B cell (primary cell): ENCODE results near the gene SEMA4D. TPM values are rescaled to one million over a fixed set of nuclear protein-coding genes. Genes with fewer than 3 reads are reported as not detected.

ENCODE experiments used
- ATAC-seq: fragments of 200-7000 bp; cut with Tn5 transposase; one replicate; pipeline ENCODE4 v1.10.0; 2021; ENCODE audit warnings: low read depth, mild to moderate bottlenecking, moderate number of reproducible peaks, moderate library complexity
- CTCF ChIA-PET: fragments of 350-600 bp; sonication (Branson Sonifier 250); formaldehyde crosslinking; loops from one replicate; lab custom pipeline; 2021; ENCODE audit warnings: antibody characterized with exemption, inconsistent platforms; lab: Charles Lee
- POLR2A ChIA-PET: fragments of 350-600 bp; sonication (Branson Sonifier 250); formaldehyde crosslinking; loops from one replicate; lab custom pipeline; 2021; ENCODE audit warnings: antibody characterized with exemption; lab: Charles Lee
- DNase-seq: peaks from one replicate; pipeline ENCODE4 v3.0.0; 2013
- H2AFZ ChIP-seq: 2 replicates; pipeline ENCODE4 v1.6.1; 2012; ENCODE audit warnings: mild to moderate bottlenecking, low read depth, low read length; ENCODE audit not compliant: insufficient read depth, poor library complexity, severe bottlenecking
- H3K27ac ChIP-seq, 2 donors: 1 replicate in 1 of 2; 2 replicates in 1 of 2; pipeline ENCODE4 v1.5.1; 2012 to 2013; ENCODE audit warnings: low read length in 2 of 2, mild to moderate bottlenecking in 2 of 2, moderate library complexity in 1 of 2
- H3K27me3 ChIP-seq, 4 experiments: fragments of 200-600 bp in 1 of 4; sonication (generic) in 1 of 4; replicated peaks in 1 of 4; 1 replicate in 2 of 4; 2 replicates in 2 of 4; pipeline versions ENCODE4 v1.6.1 to v1.7.0; 2013 to 2016; ENCODE audit warnings: low read length in 3 of 4, mild to moderate bottlenecking in 2 of 4, mixed read lengths in 1 of 4, moderate library complexity in 1 of 4; ENCODE audit not compliant: insufficient read depth in 4 of 4, control insufficient read depth in 3 of 4; ENCODE audit errors: control extremely low read depth in 1 of 4
- H3K36me3 ChIP-seq, 2 experiments: replicated peaks in 1 of 2; 1 replicate in 1 of 2; 2 replicates in 1 of 2; pipeline versions ENCODE4 v1.6.1 to v1.7.1; 2013; ENCODE audit warnings: low read length in 1 of 2; ENCODE audit not compliant: insufficient read depth in 2 of 2, control insufficient read depth in 1 of 2; ENCODE audit errors: control extremely low read depth in 1 of 2, extremely low read depth in 1 of 2
- H3K4me1 ChIP-seq, 2 donors: fragments of 200-600 bp in 1 of 2; sonication (generic) in 1 of 2; 1 replicate in 1 of 2; 2 replicates in 1 of 2; pipeline versions ENCODE4 v1.5.1 to v1.6.1; 2013 to 2017; ENCODE audit warnings: low read length in 2 of 2; ENCODE audit not compliant: control insufficient read depth in 2 of 2, insufficient read depth in 2 of 2
- H3K4me2 ChIP-seq: replicated peaks from 2 replicates; pipeline ENCODE3; 2012; ENCODE audit warnings: mild to moderate bottlenecking, low read depth, low read length; ENCODE audit not compliant: poor library complexity, severe bottlenecking
- H3K4me3 ChIP-seq, 5 experiments: fragments of 200-600 bp in 1 of 5; sonication (generic) in 1 of 5; 1 replicate in 3 of 5; 2 replicates in 2 of 5; pipeline versions ENCODE4 v1.5.1 to v1.7.0; 2011 to 2016; ENCODE audit warnings: low read length in 4 of 5, mild to moderate bottlenecking in 4 of 5, low read depth in 2 of 5, control low read depth in 1 of 5, moderate library complexity in 1 of 5; ENCODE audit not compliant: insufficient read depth in 1 of 5; ENCODE audit errors: control extremely low read depth in 1 of 5, extremely low read depth in 1 of 5
- H3K79me2 ChIP-seq: fragments of 200-600 bp; sonication (generic); one replicate; pipeline ENCODE4 v1.6.0; 2016; ENCODE audit warnings: low read length; ENCODE audit not compliant: control insufficient read depth, insufficient read depth
- H3K9ac ChIP-seq: fragments of 200-600 bp; sonication (generic); 2 replicates; pipeline ENCODE4 v1.6.1; 2017; ENCODE audit warnings: mild to moderate bottlenecking, low read length, moderate library complexity
- H3K9me3 ChIP-seq, 3 donors: one replicate each; pipeline versions ENCODE4 v1.6.1 to v1.7.1; 2013; ENCODE audit warnings: low read length in 2 of 3; ENCODE audit not compliant: control insufficient read depth in 2 of 3, insufficient read depth in 1 of 3; ENCODE audit errors: control extremely low read depth in 1 of 3
- H4K20me1 ChIP-seq: 2 replicates; pipeline ENCODE4 v1.6.0; 2012; ENCODE audit warnings: mild to moderate bottlenecking, low read length; ENCODE audit not compliant: insufficient read depth, control insufficient read depth, poor library complexity, severe bottlenecking
- H3K27ac Mint-ChIP-seq: one replicate; pipeline ENCODE4 v1.8.0; 2021; ENCODE audit warnings: mixed read lengths
- H3K27me3 Mint-ChIP-seq: one replicate; pipeline ENCODE4 v1.8.0; 2021; ENCODE audit warnings: mixed read lengths
- H3K4me1 Mint-ChIP-seq: one replicate; pipeline ENCODE4 v1.8.0; 2021; ENCODE audit warnings: mixed read lengths
- H3K4me3 Mint-ChIP-seq: one replicate; pipeline ENCODE4 v1.8.0; 2021; ENCODE audit warnings: mixed read lengths
- H3K9me3 Mint-ChIP-seq: one replicate; pipeline ENCODE4 v1.8.0; 2022; ENCODE audit warnings: mixed read lengths; ENCODE audit not compliant: insufficient read depth
- EZH2 ChIP-seq: IDR thresholded peaks from 2 replicates; pipeline ENCODE4 v1.6.1; 2012; ENCODE audit warnings: borderline replicate concordance, low read depth, mild to moderate bottlenecking, moderate library complexity, low read length; ENCODE audit not compliant: insufficient read depth, poor library complexity, severe bottlenecking
- WGBS: methylation state at CpG from one replicate; pipeline ENCODE4 v1.1.5; 2013; ENCODE audit warnings: missing lambda C conversion rate; ENCODE audit not compliant: insufficient coverage; 5-methylcytosine and 5-hydroxymethylcytosine counted together
- intact Hi-C: fragments of 100-400 bp; cut with micrococcal nuclease; formaldehyde crosslinking; loops from one replicate; pipeline ENCODE4 v1.10.0; 2022
- polyA plus RNA-seq: library from polyadenylated mRNA; depleted of rRNA; stranded (reverse); fragments of >200 nt; gene quantifications from 2 replicates; pipeline ENCODE4 v1.2.3, GENCODE V29; 2012
- total RNA-seq, 2 donors: library from RNA; stranded (reverse); fragments of 120-200 nt in 1 of 2; gene quantifications; 1 replicate in 1 of 2; 2 replicates in 1 of 2; pipeline versions ENCODE4 v1.2.3 to v1.2.4, GENCODE V29; 2013 to 2022
- TF ChIP-seq, protein P1 (sequence below): fragments of 200-600 bp; IDR thresholded peaks from one replicate; pipeline ENCODE4 v1.8.0; 2022; ENCODE audit warnings: antibody characterized with exemption, mild to moderate bottlenecking

SEMA4D gene
- total and polyA plus RNA-seq, 2 donors (not counting 1 experiment from before 2014, with no cell fraction given), result 53.6 to 231 TPM

- no peaks in the 10 kb centered on the region for H3K27me3 ChIP-seq
- DNase-seq (no peak), ATAC-seq (no peak)
- H3K79me2 ChIP-seq, result no peaks in the 10 kb centered on the region
- Mint-ChIP-seq H3K27me3 (no peaks in the 10 kb centered on the region), H3K27ac (peak overlapping the region; percentile 37), H3K4me3 (no peak overlapping the region), H3K4me1 (peaks cover 77% of the 10 kb centered on the region), H3K9me3 (no peaks in the 10 kb centered on the region)
- CTCF ChIA-PET, result interaction anchor here (1.0 to 1.5 kb wide), 3 partner anchors 13 to 46 kb away, joined by 4 to 7 read pairs (median 4); no protein-coding TSS in a partner anchor
- H3K4me3 ChIP-seq, result no peak overlapping the region
- no peak overlapping the region for H3K27ac ChIP-seq
- no peaks in the 10 kb centered on the region for H3K9me3 ChIP-seq
- H4K20me1 ChIP-seq, result no peaks in the 10 kb centered on the region
- H3K4me1 ChIP-seq, result peaks cover 59 to 61% of the 10 kb centered on the region in 2 donors
- intact Hi-C loops, result no loop called here
- H3K4me2 ChIP-seq, result no peak overlapping the region
- 100% methylated on average over 2 of the region's 5 CpGs for WGBS
- POLR2A ChIA-PET, result no interaction called here
- no peak overlapping the region for H2AFZ ChIP-seq
- no peak overlapping the region for H3K9ac ChIP-seq
- TF ChIP-seq, protein P1, sequence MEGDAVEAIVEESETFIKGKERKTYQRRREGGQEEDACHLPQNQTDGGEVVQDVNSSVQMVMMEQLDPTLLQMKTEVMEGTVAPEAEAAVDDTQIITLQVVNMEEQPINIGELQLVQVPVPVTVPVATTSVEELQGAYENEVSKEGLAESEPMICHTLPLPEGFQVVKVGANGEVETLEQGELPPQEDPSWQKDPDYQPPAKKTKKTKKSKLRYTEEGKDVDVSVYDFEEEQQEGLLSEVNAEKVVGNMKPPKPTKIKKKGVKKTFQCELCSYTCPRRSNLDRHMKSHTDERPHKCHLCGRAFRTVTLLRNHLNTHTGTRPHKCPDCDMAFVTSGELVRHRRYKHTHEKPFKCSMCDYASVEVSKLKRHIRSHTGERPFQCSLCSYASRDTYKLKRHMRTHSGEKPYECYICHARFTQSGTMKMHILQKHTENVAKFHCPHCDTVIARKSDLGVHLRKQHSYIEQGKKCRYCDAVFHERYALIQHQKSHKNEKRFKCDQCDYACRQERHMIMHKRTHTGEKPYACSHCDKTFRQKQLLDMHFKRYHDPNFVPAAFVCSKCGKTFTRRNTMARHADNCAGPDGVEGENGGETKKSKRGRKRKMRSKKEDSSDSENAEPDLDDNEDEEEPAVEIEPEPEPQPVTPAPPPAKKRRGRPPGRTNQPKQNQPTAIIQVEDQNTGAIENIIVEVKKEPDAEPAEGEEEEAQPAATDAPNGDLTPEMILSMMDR, result no peak
- TF ChIP-seq EZH2, result no peak
- H3K36me3 ChIP-seq, result no peaks in the 10 kb centered on the region
Measured at GRCh38 chr9:89502671-89503070, 4.8 kb upstream of the SEMA4D start.

DNA sequence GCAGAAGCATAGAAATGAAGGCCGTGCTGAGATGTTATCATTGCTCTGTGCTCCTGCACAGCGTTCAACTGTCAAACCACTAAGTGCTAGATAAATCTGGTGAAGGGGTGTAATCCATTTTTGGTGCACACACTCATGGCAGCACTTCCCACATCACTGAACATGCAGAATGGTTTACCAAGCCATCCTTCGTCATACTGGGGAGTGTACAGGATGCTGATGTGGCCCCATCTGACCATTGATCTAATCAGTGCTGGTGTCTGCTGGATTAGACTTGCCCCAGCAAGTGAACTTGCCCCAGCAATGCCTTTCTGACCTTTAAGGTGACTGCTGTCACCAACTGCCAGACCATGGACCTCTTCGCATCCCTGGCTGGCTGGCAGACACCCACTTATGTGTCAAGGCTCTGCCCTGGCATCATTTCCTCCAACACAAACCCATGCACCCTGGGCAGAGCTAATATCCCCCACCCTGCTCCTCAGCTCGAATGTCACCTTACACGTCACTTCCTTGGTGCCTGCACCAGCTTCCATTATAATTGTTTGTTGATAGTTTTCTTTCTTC, 4.2 kb upstream of the SEMA4D start:
- TF ChIP-seq, protein P1, result no peak
- no peak for TF ChIP-seq EZH2
- Histone ChIP-seq H3K79me2 (peaks cover 5% of the 10 kb centered on the region), H3K9me3 (no peaks in the 10 kb centered on the region), H2AFZ (no peak overlapping the region), H3K4me1 (peaks cover 53 to 55% of the 10 kb centered on the region in 2 donors), H3K27ac (no peak overlapping the region), H3K9ac (no peak overlapping the region), H3K4me2 (no peak overlapping the region), H3K4me3 (no peak overlapping the region), H3K36me3 (no peaks in the 10 kb centered on the region), H4K20me1 (no peaks in the 10 kb centered on the region), H3K27me3 (no peaks in the 10 kb centered on the region)
- ChIA-PET POLR2A (no interaction called here), CTCF (interaction anchor here (1.0 to 1.5 kb wide), 3 partner anchors 17 to 47 kb away, joined by 3 to 4 read pairs (median 4); no protein-coding TSS in a partner anchor)
- H3K9me3 Mint-ChIP-seq, result no peaks in the 10 kb centered on the region
- no peak for DNase-seq
- ATAC-seq, result no peak
- peaks cover 72% of the 10 kb centered on the region for H3K4me1 Mint-ChIP-seq
- WGBS, result 42% methylated on average over 2 of the region's 6 CpGs
- H3K27ac Mint-ChIP-seq, result peak overlapping the region; percentile 37
- intact Hi-C loops, result no loop called here
- H3K27me3 Mint-ChIP-seq, result no peaks in the 10 kb centered on the region
- no peak overlapping the region for H3K4me3 Mint-ChIP-seq
